IMR-90 (cell line): Measurements from ENCODE around the gene MAP4. TPM values are rescaled to one million over a fixed set of nuclear protein-coding genes. Genes with fewer than 3 reads are reported as not detected.

Source experiments
- ATAC-seq: fragments of 200-7000 bp; cut with Tn5 transposase; 2 replicates; pipeline ENCODE4 v1.9.1; 2020; ENCODE audit warnings: low read depth, mild to moderate bottlenecking, moderate library complexity
- BruUV-seq: library from RNA; stranded (reverse); fragments of 400-500 nt; replicated peaks from 2 replicates; lab custom pipeline; 2021; lab: Mats Ljungman, UMichigan
- CTCF ChIA-PET: fragments of 300-600 bp; formaldehyde crosslinking; extraction: SDS; loops from one replicate; lab custom pipeline; 2021; ENCODE audit warnings: antibody characterized with exemption; lab: Yijun Ruan, JAX
- POLR2A ChIA-PET: fragments of 300-600 bp; sonication (Branson Sonifier 250); formaldehyde crosslinking; loops from one replicate; lab custom pipeline; 2022; ENCODE audit warnings: antibody characterized with exemption; ENCODE audit not compliant: unreplicated experiment; lab: Charles Lee
- DNase-seq: peaks from one replicate; pipeline ENCODE4 v3.0.0; 2013
- H2AFZ ChIP-seq: replicated peaks from 2 replicates; pipeline ENCODE3; 2013; ENCODE audit warnings: low read length, mild to moderate bottlenecking; ENCODE audit not compliant: poor library complexity
- H2AK5ac ChIP-seq: 2 replicates; pipeline ENCODE4 v1.6.1; 2013; ENCODE audit warnings: low read depth, low read length, inconsistent platforms
- H2AK9ac ChIP-seq: replicated peaks from 2 replicates; pipeline ENCODE3; 2013; ENCODE audit warnings: mild to moderate bottlenecking, low read depth, low read length, moderate library complexity; ENCODE audit not compliant: poor library complexity
- H2BK120ac ChIP-seq: 2 replicates; pipeline ENCODE4 v1.6.1; 2013; ENCODE audit warnings: low read depth, low read length, inconsistent platforms
- H2BK15ac ChIP-seq: 3 replicates; pipeline ENCODE4 v1.6.1; 2013; ENCODE audit warnings: low read depth, low read length, inconsistent platforms
- H2BK20ac ChIP-seq: 2 replicates; pipeline ENCODE4 v1.6.1; 2013; ENCODE audit warnings: low read depth, mild to moderate bottlenecking, inconsistent platforms, low read length, moderate library complexity
- H2BK5ac ChIP-seq: 2 replicates; pipeline ENCODE4 v1.6.1; 2013; ENCODE audit warnings: mild to moderate bottlenecking, low read depth, low read length, inconsistent platforms; ENCODE audit not compliant: poor library complexity, severe bottlenecking
- H3K14ac ChIP-seq: replicated peaks from 2 replicates; pipeline ENCODE4 v1.6.1; 2013; ENCODE audit warnings: low read depth, low read length, inconsistent platforms
- H3K18ac ChIP-seq: 2 replicates; pipeline ENCODE4 v1.6.1; 2013; ENCODE audit warnings: low read depth, low read length, control low read depth
- H3K23ac ChIP-seq: 2 replicates; pipeline ENCODE4 v1.6.1; 2013; ENCODE audit warnings: low read depth, low read length, inconsistent platforms
- H3K27ac ChIP-seq: 2 replicates; pipeline ENCODE4 v1.5.1; 2013; ENCODE audit warnings: mild to moderate bottlenecking, control low read depth, low read length; ENCODE audit not compliant: insufficient read depth
- H3K27me3 ChIP-seq: 2 replicates; pipeline ENCODE4 v1.6.1; 2013; ENCODE audit warnings: low read length; ENCODE audit not compliant: control insufficient read depth, insufficient read depth
- H3K36me3 ChIP-seq: 2 replicates; pipeline ENCODE4 v1.6.1; 2013; ENCODE audit warnings: low read length, mixed read lengths; ENCODE audit not compliant: control insufficient read depth, insufficient read depth
- H3K4ac ChIP-seq: 2 replicates; pipeline ENCODE4 v1.6.1; 2013; ENCODE audit warnings: low read depth, low read length, inconsistent platforms
- H3K4me1 ChIP-seq: 2 replicates; pipeline ENCODE4 v1.6.1; 2013; ENCODE audit warnings: low read length, mixed read lengths; ENCODE audit not compliant: control insufficient read depth, insufficient read depth
- H3K4me2 ChIP-seq: 2 replicates; pipeline ENCODE4 v1.6.1; 2013; ENCODE audit warnings: low read depth, mild to moderate bottlenecking, control low read depth, low read length, moderate library complexity
- H3K4me3 ChIP-seq: 2 replicates; pipeline ENCODE4 v1.5.1; 2013; ENCODE audit warnings: low read depth, mild to moderate bottlenecking, control low read depth, low read length, moderate library complexity; ENCODE audit not compliant: insufficient read depth
- H3K56ac ChIP-seq: 2 replicates; pipeline ENCODE4 v1.6.1; 2013; ENCODE audit warnings: low read length, inconsistent platforms; ENCODE audit not compliant: insufficient read depth; ENCODE audit errors: extremely low read depth
- H3K79me1 ChIP-seq, 2 experiments: 2 replicates each; pipeline ENCODE4 v1.6.1; 2013; ENCODE audit warnings: low read length in 2 of 2, inconsistent platforms in 1 of 2, low read depth in 1 of 2
- H3K9ac ChIP-seq: 2 replicates; pipeline ENCODE4 v1.6.1; 2013; ENCODE audit warnings: low read depth, low read length, control low read depth
- H3K9me1 ChIP-seq: 2 replicates; pipeline ENCODE4 v1.6.1; 2013; ENCODE audit warnings: low read length, inconsistent platforms; ENCODE audit not compliant: insufficient read depth
- H3K9me3 ChIP-seq: 2 replicates; pipeline ENCODE4 v1.6.1; 2013; ENCODE audit warnings: low read length; ENCODE audit not compliant: control insufficient read depth, insufficient read depth
- H4K20me1 ChIP-seq: 2 replicates; pipeline ENCODE4 v1.6.1; 2013; ENCODE audit warnings: low read length, inconsistent platforms; ENCODE audit not compliant: insufficient read depth
- H4K5ac ChIP-seq: 2 replicates; pipeline ENCODE4 v1.6.1; 2013; ENCODE audit warnings: mild to moderate bottlenecking, low read depth, low read length, control low read depth
- H4K8ac ChIP-seq, 2 experiments: 2 replicates each; pipeline ENCODE4 v1.6.1; 2013; ENCODE audit warnings: low read depth in 2 of 2, low read length in 2 of 2, control low read depth in 1 of 2, inconsistent platforms in 1 of 2
- H4K91ac ChIP-seq: 2 replicates; pipeline ENCODE4 v1.6.1; 2013; ENCODE audit warnings: low read depth, low read length, inconsistent platforms; ENCODE audit not compliant: insufficient read depth
- BHLHE40 ChIP-seq: fragments of 150-350 bp; IDR thresholded peaks from 2 replicates; pipeline ENCODE4 v1.6.1; 2016; ENCODE audit warnings: mild to moderate bottlenecking, low read depth, low read length
- CHD1 ChIP-seq: IDR thresholded peaks from 2 replicates; pipeline ENCODE4 v1.6.1; 2012; ENCODE audit warnings: low read depth, low read length, improper control_type of control experiment
- ELK1 ChIP-seq: fragments of 150-350 bp; IDR thresholded peaks from 2 replicates; pipeline ENCODE4 v1.6.1; 2016; ENCODE audit warnings: low read depth, mild to moderate bottlenecking, low read length, moderate library complexity, borderline replicate concordance
- MAFK ChIP-seq: IDR thresholded peaks from 2 replicates; pipeline ENCODE4 v1.6.1; 2012; ENCODE audit warnings: low read depth, low read length, improper control_type of control experiment
- MAZ ChIP-seq: IDR thresholded peaks from 2 replicates; pipeline ENCODE4 v1.6.1; 2012; ENCODE audit warnings: low read depth, mild to moderate bottlenecking, low read length, improper control_type of control experiment, moderate library complexity, borderline replicate concordance
- NFE2L2 ChIP-seq: fragments of 150-350 bp; IDR thresholded peaks from 2 replicates; pipeline ENCODE4 v1.6.1; 2016; ENCODE audit warnings: low read depth, mild to moderate bottlenecking, low read length
- POLR2A ChIP-seq: IDR thresholded peaks from 2 replicates; pipeline ENCODE4 v1.6.1; 2012; ENCODE audit warnings: mild to moderate bottlenecking, low read depth, low read length
- RAD21 ChIP-seq: IDR thresholded peaks from 2 replicates; pipeline ENCODE4 v1.6.1; 2012; ENCODE audit warnings: low read length, improper control_type of control experiment
- RCOR1 ChIP-seq: IDR thresholded peaks from 2 replicates; pipeline ENCODE4 v1.6.1; 2012; ENCODE audit warnings: mild to moderate bottlenecking, low read length, improper control_type of control experiment; ENCODE audit not compliant: insufficient replicate concordance
- RFX5 ChIP-seq: IDR thresholded peaks from 2 replicates; pipeline ENCODE4 v1.8.0; 2012; ENCODE audit warnings: low read depth, mild to moderate bottlenecking, low read length, moderate library complexity
- SMC3 ChIP-seq: fragments of 150-350 bp; IDR thresholded peaks from 2 replicates; pipeline ENCODE4 v1.6.1; 2016; ENCODE audit warnings: low read depth, mild to moderate bottlenecking, antibody characterized with exemption, low read length, moderate library complexity
- WGBS, 2 experiments: methylation state at CpG; one replicate each; pipeline versions ENCODE4 v1.1.5 to v1.1.7; 2013; ENCODE audit warnings: missing lambda C conversion rate in 2 of 2; ENCODE audit not compliant: insufficient read length in 1 of 2; ENCODE audit errors: extremely low coverage in 2 of 2; 5-methylcytosine and 5-hydroxymethylcytosine counted together
- dilution Hi-C: fragments of 300-500 bp; cut with HindIII; formaldehyde crosslinking; loops from one replicate; pipeline ENCODE4 v1.14.3; 2018; ENCODE audit warnings: low sequenced_read_pairs; ENCODE audit not compliant: unreplicated experiment
- in situ Hi-C: fragments of 300-500 bp; cut with MboI; formaldehyde crosslinking; loops from 3 replicates; pipeline ENCODE4 v1.14.3; 2019; ENCODE audit warnings: low sequenced_read_pairs, inconsistent platforms, mixed read lengths
- intact Hi-C: fragments of 100-400 bp; cut with micrococcal nuclease; formaldehyde crosslinking; loops from 2 replicates; pipeline ENCODE4 v1.10.0; 2022
- polyA plus RNA-seq, 3 experiments: library from polyadenylated mRNA; depleted of rRNA; stranded (reverse); fragments of >200 nt; gene quantifications; 2 replicates each; pipeline ENCODE4 v1.2.3, GENCODE V29; 2012; ENCODE audit warnings: low replicate concordance in 1 of 3
- total RNA-seq: library from RNA; depleted of rRNA; stranded (reverse); fragments of >200 nt; gene quantifications from 2 replicates; pipeline ENCODE4 v1.2.3, GENCODE V29; 2012
- TF ChIP-seq, protein P1 (sequence below): fragments of 150-350 bp; IDR thresholded peaks from 2 replicates; pipeline ENCODE4 v1.6.1; 2017; ENCODE audit warnings: mild to moderate bottlenecking, antibody characterized with exemption, low read length, low read depth

Gene MAP4
- total and polyA plus RNA-seq, 2 of the 4 experiments (the other 2 are of a cell fraction): 87.8 to 216 TPM

DNA sequence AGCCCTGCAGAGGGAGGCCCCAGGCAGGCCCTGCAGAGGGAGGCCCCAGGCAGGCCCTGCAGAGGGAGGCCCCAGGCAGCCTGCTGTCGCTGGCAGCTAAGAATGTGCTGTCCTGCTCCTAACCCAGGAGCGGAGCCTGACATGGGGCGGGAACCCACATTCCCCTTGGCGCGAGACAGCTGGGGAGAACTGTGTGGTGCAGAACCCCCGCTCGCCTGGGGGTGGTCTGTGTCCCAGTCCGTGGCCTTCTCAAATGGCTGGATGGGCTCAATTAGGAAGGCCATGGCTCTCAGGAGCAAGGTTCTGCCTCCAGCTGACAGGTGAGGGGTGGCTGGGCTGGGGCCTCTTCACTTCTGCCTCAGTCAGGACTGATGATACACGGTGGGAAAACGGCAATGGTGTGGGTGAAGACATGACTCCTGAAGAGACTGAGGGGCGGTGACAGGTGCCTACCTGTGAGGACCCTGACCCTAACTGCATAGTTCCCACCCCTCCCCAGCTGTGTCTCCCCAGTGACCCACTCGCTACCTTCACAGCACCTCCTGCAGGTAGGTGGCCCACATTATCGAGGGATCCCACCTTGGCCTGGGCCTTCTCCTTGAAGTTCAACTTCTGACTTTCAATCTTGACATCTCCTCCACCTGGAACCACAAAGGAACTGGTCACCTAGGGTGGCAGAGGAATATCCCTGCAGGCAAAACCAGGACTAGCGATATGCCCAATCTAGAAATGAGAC lies 161.3 kb downstream of the MAP4 start:
- H3K9ac ChIP-seq: no peak overlapping the region
- H2AFZ ChIP-seq: no peak overlapping the region
- intact Hi-C loops (loop anchor here (5.0 kb wide), 1 partner anchor 302 kb away; no protein-coding TSS in a partner anchor), dilution Hi-C loops (no loop called here), in situ Hi-C loops (no loop called here)
- H3K4ac ChIP-seq: no peak overlapping the region
- H3K4me3 ChIP-seq: no peak overlapping the region
- no peak overlapping the region for H4K8ac ChIP-seq
- no peak overlapping the region for H2AK9ac ChIP-seq
- H2BK20ac ChIP-seq: no peak overlapping the region
- peaks cover 9 to 22% of the 10 kb centered on the region in 2 experiments; a peak in 3 of 4 replicates for H3K79me1 ChIP-seq
- ChIA-PET POLR2A (no interaction called here), CTCF (no interaction called here)
- BruUV-seq: no TSS peak
- H2BK120ac ChIP-seq: no peak overlapping the region
- ATAC-seq (no peak), DNase-seq (no peak)
- no peak overlapping the region for H2BK5ac ChIP-seq
- H3K23ac ChIP-seq: no peak overlapping the region
- no peak overlapping the region for H4K91ac ChIP-seq
- H4K5ac ChIP-seq: no peak overlapping the region
- no peaks in the 10 kb centered on the region for H3K9me3 ChIP-seq
- H3K14ac ChIP-seq: no peak overlapping the region
- peaks cover 79% of the 10 kb centered on the region for H3K36me3 ChIP-seq
- whole genome bisulfite sequencing, 2 experiments: 96% methylated on average over 8 of the region's 14 CpGs; no CpG with 5 or more reads in 1 of the 2 experiments
- no peak overlapping the region for H3K18ac ChIP-seq
- TF ChIP-seq ELK1 (no peak), MAFK (no peak), RCOR1 (no peak), CHD1 (no peak), RAD21 (no peak), SMC3 (no peak), RFX5 (no peak), BHLHE40 (no peak), POLR2A (no peak), NFE2L2 (no peak), MAZ (no peak)
- TF ChIP-seq, protein P1, sequence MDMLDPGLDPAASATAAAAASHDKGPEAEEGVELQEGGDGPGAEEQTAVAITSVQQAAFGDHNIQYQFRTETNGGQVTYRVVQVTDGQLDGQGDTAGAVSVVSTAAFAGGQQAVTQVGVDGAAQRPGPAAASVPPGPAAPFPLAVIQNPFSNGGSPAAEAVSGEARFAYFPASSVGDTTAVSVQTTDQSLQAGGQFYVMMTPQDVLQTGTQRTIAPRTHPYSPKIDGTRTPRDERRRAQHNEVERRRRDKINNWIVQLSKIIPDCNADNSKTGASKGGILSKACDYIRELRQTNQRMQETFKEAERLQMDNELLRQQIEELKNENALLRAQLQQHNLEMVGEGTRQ: no peak
- no peak overlapping the region for H3K56ac ChIP-seq
- H4K20me1 ChIP-seq: peaks cover 19% of the 10 kb centered on the region
- H2BK15ac ChIP-seq: no peak overlapping the region
- H3K4me1 ChIP-seq: no peaks in the 10 kb centered on the region; the same call in 1 of the 2 replicates
- no peaks in the 10 kb centered on the region for H3K27me3 ChIP-seq
- H2AK5ac ChIP-seq: no peak overlapping the region
- 0 out of 2 replicates have a peak, but pooled peaks cover 5% of the 10 kb centered on the region for H3K9me1 ChIP-seq
- no peak overlapping the region for H3K4me2 ChIP-seq
- H3K27ac ChIP-seq: no peak overlapping the region
